Peyer's patch (tissue), 4 donors: ENCODE results near the gene TMEM150A.

Experiments
- CTCF ChIP-seq, 6 experiments: fragments of 450-650 bp in 4 of 6; fragments of 200-600 bp in 2 of 6; sonication (generic) in 1 of 6; IDR thresholded peaks; one replicate each; pipeline ENCODE4 v1.5.1; 2017 to 2019; ENCODE audit warnings: antibody characterized with exemption in 6 of 6, mild to moderate bottlenecking in 3 of 6, moderate library complexity in 1 of 6
- POLR2A ChIP-seq, 2 donors: fragments of 450-650 bp; IDR thresholded peaks; one replicate each; pipeline ENCODE4 v1.5.1; 2017; ENCODE audit warnings: antibody characterized with exemption in 2 of 2, mild to moderate bottlenecking in 2 of 2, moderate library complexity in 2 of 2

- TF ChIP-seq POLR2A (IDR thresholded peaks at IDR 0.05) (no peak), CTCF (IDR thresholded peaks at IDR 0.05) (no peak)
Measured at GRCh38 chr2:85635636-85636035, 33.1 kb upstream of the TMEM150A start.
